HG03342 (cell line): Measurements from ENCODE around the gene BPI.
"Not testable (repeated sequence)": the region's sequence is repeated elsewhere in the genome, so short reads cannot be mapped to it uniquely, and the experiment has no call there.

ENCODE experiments used
- ATAC-seq: cut with Tn5 transposase; IDR thresholded peaks from one replicate; pipeline ENCODE4 v1.9.1; 2021; ENCODE audit warnings: mild to moderate bottlenecking, moderate library complexity; ENCODE audit not compliant: unreplicated experiment

BPI gene

DNA sequence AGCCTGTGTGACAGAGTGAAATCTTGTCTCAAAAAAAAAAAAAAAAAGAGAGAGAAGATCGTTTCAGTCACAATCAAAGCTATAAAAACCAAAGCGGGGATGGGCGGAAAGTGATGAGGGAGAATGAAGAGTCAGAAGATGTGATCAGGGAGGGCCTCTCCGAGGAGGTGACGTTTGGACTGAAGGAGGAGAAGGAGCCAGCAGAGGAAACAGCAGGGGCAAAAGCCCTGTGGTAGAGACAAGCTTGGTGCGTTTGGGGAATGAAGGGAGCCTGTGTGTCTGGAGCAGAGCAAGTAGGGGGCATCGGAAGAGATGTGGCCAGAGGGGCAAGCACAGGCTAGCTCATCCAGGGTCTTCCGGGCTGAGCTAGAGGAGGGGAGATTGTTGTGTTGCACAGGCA, 27.9 kb downstream of the BPI start:
- ATAC-seq = no peak

- ATAC-seq = no peak
Measured at GRCh38 chr20:38334016-38334415, 30.1 kb downstream of the BPI start.

DNA sequence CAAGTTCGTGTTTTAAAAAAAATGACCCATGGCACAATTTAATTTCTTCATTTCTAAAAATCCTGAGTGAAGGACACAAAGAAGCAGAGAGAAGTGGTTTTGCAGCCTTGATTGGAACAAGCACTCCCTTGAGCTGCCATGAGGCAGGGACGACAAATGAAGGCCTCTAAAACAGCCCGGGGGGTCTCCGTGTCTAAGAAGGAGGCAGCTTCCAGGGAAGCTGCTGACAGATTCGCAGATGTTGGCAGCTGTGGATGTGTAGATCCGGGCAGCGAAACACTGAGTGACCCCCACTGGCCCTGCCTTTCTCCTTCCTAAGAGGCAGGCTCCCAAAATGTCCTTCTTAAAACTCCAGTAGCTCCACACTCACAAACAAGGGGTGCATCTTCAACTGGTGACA, 32.8 kb downstream of the BPI start:
- no peak for ATAC-seq

- no peak for ATAC-seq
Measured at GRCh38 chr20:38337561-38338140, 33.7 kb downstream of the BPI start.

- no peak for ATAC-seq
Measured at GRCh38 chr20:38338849-38339520, 35.0 kb downstream of the BPI start.

DNA sequence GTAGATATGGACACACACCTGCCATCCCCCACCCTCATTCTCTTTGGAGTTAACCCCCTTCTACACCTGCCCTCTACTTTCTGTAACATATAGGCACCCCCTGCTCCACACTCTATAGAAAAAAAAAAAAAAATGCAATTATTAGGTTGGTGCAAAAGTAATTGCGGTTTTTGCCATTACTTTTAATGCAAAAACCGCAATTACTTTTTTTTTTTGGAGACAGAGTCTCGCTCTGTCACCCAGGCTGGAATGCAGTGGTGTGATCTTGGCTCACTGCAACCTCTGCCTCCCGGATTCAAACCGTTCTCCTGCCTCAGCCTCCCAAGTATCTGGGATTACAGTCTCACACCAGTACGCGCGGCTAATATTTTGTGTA, 35.6 kb downstream of the BPI start:
- ATAC-seq = not testable (repeated sequence)

- no peak for ATAC-seq
Measured at GRCh38 chr20:38339997-38340396, 36.0 kb downstream of the BPI start.

DNA sequence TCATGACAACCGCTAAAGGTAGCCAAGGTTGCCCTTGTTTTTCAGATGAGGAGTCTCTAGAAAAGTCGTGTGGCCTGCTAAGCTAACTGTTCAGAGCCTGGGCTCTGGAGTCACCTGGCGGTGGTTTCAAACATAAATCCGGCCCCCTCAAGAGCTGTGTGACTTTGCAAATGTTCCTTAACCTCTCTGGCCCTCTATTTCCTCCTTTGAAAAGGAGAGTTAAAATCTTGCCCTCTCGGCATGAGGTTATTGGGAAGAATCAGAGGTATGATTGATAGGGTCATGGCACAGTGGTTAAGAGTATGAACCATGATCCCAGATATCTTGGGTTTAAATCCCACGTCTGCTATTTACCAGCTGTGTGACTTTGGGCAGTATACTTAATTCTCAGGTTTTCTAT, 36.7 kb downstream of the BPI start:
- no peak for ATAC-seq

DNA sequence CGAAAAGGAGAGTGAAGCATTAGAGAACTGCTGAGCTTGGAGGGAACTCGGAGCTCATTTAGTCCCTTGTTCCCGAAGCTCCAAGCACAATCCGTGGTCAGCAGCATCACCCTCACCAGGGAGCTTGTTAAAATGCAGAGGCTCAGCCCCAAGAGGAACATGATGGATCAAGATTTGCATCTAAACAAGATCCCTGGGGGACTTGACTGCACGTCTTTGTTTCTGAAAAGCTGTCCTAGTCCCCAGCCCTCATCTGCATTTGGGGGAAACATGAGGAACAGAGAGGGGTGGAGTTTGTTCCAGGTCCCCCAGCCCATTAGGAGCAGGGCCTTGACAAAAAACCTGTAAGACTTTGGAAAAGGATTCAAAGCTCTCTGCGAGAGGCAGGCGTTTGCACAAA, 38.3 kb downstream of the BPI start:
- ATAC-seq = no peak

- ATAC-seq = no peak
Measured at GRCh38 chr20:38342713-38343310, 38.9 kb downstream of the BPI start.

GRCh38 chr20:38343311-38344106, 39.6 kb downstream of the BPI start:
- no peak for ATAC-seq

DNA sequence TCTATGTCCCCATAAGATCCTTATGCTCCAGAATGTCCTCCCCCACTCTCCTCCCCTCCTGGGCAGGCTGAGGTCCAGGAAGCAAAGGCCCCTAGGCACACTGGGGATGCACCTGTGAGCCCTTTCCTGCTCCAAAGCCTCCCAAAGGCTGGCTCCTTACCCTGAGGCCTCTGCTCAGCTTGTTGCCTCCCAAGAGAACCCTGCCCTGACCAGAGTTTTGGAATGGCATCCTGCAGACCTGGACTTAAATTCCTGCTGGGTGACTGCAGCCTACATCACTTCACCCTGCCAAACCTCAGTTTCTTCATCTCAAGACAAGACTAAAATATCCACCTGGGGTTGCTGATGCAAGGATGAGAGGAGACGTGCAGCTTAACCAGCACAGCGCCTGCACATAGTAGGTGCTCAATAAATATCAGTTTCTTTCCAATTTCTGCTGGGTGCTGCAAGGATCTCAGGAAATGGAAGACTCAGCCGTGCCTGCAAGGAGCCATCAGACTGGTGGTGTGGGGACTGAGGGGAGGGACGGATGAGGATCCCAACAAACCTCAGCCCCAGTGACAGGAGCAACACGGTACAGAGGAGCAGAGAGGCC, 40.2 kb downstream of the BPI start:
- no peak for ATAC-seq

- ATAC-seq = no peak
Measured at GRCh38 chr20:38345643-38346042, 41.7 kb downstream of the BPI start.

- ATAC-seq = no peak
Measured at GRCh38 chr20:38346247-38346651, 42.3 kb downstream of the BPI start, which contains the start of gene LBP. Gene LBP, plus strand, starts transcription at chr20:38346482. Its CDS starts 35 bp downstream, at chr20:38346517.

GRCh38 chr20:38346741-38347140, 42.8 kb downstream of the BPI start:
- no peak for ATAC-seq

DNA sequence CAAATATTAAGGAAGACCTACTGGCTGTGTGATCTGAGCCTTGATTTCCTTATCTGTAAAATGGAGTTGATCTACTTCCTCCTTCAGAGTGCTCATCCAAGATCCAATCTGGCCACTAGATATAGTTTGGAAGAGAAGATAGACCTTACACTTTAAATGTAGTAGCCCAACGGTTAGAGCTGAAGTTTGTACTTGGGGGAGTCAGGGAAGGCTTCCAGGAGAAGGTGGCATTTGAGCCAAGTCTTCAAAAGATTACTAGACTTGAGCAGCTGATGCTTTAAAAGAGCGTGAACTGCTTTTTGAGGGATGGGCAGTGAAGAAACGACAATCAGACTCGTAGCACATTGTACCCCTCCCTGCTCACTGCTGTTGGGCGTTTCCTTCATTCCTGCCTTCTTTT, 45.9 kb downstream of the BPI start:
- no peak for ATAC-seq

- ATAC-seq = no peak
Measured at GRCh38 chr20:38350879-38351775, 47.2 kb downstream of the BPI start.

DNA sequence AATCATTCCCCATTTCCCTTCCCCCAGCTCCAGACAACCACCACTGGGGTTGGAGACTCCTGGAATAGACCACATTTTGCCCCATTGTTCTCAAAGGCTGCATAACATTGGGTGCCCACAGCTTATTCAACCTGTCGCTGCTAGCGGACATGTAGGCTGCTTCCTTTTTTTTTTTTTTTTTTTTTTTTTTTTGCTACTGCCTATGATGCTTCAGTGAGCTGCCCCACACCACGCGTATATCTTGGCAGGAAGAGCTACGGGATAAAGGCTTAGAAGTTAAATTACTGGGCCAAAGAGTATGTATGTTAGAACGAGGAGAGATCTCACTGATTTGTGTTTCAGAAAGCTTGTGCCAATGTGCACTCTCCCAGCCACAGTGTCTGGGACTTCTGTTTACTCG, 49.4 kb downstream of the BPI start:
- no peak for ATAC-seq

DNA sequence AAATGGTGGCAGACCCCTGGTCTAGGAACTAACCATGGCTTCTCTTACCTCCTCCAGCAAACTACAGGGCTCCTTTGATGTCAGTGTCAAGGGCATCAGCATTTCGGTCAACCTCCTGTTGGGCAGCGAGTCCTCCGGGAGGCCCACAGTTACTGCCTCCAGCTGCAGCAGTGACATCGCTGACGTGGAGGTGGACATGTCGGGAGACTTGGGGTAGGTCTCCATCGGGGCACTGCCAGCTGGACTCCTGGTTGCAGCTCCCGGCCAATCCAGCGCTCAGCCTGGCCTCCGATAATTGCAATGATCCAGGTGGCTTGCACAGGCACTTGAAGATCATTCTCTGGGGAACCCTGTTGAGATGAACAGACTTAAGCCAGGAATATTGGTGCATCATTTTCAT, 50.3 kb downstream of the BPI start:
- no peak for ATAC-seq
